Measurements from ENCODE around the gene ZMYND8.
A peak's percentile ranks its signal among the peaks of the same experiment; 100 is the strongest.

The ZMYND8 gene

DNA sequence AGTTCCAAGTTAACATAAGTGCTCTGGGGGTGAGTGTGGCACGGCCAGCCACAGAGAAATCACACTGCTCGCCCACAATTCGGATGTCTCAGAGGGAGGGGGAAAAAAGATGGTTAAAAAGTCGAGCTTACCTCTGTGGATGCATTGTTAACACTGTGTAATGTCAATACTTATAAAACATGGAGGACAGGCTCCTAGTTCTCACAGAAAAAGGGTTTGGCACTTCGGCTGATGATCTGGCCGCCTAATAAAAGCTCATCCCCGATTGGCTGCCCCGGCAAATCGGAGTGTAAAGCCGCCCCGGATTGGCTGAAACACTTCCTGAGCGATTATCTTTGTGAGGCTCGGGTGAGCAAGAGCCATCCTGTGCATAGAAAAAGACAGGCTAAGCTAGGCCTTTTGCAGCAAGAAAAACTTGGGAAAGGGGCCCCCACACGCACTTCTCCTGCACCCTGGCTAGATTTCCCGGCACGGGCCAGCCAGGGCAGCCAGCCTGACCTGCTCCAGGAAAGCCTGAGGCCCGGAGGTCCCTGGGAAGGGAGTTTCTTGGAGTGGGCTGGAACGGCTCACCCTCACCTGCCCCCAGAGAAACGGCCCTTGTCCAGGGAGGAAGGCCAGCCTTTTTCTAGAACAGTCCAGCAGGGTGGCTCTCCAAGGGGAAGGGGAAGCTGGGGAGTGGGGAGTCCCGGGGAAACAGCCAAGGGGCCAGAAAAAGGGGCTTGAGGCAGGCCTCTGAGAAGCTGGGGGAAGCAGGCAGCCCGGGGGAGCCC is at the start of gene ZMYND8:
TSS of gene ZMYND8 (minus strand) at position 174 of the 770 bp plus-strand sequence. CDS start at position 145, 29 bp downstream.
- TF ChIP-seq GATA3 (IDR thresholded peaks at IDR 0.05; ENCODE audit: low read depth, low read length) (no peak), GATA2 (IDR thresholded peaks at IDR 0.05; ENCODE audit: low read depth, low read length) (peak; percentile 58)

DNA sequence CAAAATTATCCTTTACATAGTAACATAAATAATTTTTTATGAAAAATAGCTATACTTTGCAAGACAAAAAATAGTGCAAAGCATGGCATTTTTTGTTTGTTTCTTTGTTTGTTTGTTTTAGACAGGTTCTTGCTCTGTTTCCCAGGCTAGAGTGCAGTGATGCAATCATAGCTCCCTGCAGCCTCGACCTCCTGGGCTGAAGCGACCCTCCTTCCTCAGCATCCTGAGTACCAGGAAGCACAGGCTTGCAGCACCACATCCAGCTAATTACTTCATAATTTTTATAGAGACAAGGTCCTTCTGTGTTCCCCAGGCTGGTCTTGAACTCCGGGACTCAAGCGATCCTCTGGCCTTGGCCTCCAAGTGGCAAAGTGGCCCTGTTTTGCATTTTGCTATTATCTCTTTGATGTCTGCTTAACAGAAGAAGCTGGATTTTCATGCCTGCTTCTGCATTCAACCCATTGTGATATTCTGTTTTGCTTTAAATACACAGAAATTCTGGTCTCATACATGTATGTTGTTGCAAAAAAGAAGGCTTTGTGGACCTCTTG is 49.4 kb upstream of the ZMYND8 start:
- TF ChIP-seq GATA2 (IDR thresholded peaks at IDR 0.05; ENCODE audit: low read depth, low read length), result no peak
- TF ChIP-seq GATA3 (IDR thresholded peaks at IDR 0.05; ENCODE audit: low read depth, low read length), result no peak

DNA sequence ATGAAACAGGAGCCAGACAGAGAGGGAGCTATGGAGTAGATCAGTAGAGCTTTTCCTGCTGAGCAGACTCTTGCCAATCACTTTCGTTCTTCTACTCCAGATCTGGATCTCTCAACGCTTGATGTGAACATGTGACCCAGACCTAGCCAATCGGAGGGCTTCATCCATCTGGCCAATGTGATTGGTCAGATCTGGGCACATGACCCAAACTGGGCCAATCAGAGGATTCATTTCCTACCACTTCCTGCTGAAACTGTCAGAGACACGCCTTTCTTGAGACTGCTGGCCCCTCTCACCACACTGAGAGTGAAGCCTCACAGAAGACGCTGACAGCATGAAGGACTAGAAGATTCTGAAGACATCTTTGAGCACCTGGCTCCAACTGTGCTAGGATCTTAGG is 44.2 kb upstream of the ZMYND8 start:
- no peak for TF ChIP-seq GATA3 (IDR thresholded peaks at IDR 0.05; ENCODE audit: low read depth, low read length)
- TF ChIP-seq GATA2 (IDR thresholded peaks at IDR 0.05; ENCODE audit: low read depth, low read length), result no peak

DNA sequence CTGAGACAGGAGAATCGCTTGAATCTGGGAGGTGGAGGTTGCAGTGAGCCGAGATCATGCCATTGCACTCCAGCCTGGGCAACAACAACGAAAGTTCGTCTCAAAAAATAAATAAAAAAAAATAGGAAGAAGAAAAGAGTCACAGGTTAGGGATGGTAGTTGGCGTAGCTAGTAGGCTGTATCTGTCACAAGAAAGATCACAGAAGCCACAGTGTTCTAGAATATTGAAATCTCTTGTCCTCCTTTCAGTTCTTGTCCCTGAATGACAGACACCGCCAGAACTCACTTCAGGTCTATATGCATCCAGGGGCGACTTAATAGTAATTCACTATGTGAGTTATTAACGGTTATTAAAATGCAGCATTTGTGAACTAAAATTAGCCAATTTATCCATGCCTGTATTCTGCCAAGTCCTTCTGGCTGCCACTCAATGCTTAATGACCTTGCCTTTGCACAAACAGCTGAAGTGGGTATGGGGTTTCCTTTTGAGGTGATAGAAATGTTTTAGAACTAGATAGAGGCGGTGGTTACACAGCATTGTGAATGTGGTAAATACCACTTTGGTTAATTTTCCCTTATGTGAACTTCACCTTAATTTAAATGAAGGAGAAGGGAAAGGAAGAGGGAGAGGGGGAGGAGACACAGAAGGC is 41.3 kb upstream of the ZMYND8 start:
- TF ChIP-seq GATA2 (IDR thresholded peaks at IDR 0.05; ENCODE audit: low read depth, low read length) (no peak), GATA3 (IDR thresholded peaks at IDR 0.05; ENCODE audit: low read depth, low read length) (no peak)

DNA sequence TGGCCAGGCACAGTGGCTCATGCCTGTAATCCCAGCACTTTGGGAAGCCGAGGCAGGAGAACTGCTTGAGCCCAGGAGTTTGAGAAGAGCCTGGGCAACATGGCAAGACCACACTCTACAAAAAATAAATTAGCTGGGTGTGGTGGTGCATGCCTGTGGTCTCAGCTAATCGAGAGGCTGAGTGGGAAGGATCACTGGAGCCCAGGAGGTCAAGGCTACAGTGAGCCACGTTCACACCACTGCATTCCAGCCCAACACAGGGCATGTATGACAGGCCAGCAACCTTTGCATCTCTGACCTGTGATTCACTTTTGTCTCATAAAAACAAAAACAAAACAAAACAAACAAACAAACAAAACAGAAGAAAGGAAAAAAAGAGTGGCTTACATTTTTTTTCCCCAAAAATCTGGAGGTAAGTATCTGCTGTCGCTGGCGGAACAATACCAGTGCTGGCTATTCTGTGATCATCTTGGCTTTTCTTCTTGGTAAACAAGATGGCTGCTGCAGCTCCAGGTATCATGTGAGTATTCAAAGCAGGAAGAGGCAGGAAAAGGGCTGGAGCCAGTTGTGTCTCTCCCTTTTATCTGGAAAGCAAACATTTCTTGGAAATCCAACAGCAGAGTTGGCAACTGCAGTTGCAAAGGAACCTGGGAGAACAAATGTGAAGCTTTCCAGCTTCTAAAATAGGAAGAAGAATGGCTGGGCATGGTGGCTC is 40.4 kb upstream of the ZMYND8 start:
- TF ChIP-seq GATA2 (IDR thresholded peaks at IDR 0.05; ENCODE audit: low read depth, low read length) (no peak), GATA3 (IDR thresholded peaks at IDR 0.05; ENCODE audit: low read depth, low read length) (no peak)

DNA sequence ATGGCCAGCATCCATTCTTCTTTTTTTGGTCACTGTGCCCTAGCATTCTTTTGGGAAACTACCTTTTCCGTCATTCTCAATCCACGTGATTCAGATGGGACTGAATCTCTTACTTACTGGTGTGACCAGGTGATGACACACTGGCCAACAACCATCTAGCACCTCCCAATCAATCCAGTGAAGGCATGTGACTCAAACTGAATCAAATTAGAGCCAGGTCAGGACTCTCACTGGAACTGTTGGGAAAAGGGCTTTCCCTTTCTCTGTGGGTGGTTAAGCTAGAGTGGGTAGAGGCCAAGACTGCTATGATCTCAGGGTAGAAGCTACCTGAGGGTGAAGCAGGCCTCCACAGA is 36.2 kb upstream of the ZMYND8 start:
- TF ChIP-seq GATA3 (IDR thresholded peaks at IDR 0.05; ENCODE audit: low read depth, low read length), result no peak
- TF ChIP-seq GATA2 (IDR thresholded peaks at IDR 0.05; ENCODE audit: low read depth, low read length), result no peak

DNA sequence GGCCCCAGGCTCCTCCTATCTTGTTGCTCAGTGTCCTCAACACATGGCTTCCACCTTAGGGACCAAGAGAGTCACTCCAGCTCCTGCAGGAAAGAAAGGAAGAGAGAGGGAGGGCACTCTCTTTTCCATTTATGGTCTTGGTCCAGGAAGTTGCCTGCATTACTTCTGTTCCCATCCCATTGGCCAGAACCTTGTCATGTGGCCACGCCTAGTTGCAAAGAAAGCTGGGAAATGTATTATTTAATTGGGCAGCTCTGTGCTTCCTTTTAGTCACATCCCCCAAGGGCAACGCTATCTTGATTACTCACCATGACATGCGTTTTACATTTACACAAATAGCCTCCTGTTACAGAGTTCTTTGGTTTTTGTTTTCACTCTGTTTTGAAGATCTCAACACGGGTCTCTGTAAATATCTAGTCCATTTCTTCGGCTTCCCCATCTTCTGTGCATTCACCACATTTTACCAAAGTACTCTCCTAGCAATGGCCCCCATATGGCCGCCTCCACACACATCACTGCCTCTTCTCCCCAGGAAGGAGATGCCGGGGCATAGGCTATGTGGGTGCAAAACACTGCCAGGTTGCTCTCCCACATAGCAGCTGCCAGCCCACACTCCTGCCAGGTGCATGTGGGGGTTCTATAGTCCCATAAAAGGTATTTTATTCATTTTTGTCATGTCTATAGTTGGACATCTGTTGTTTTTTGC is 35.7 kb upstream of the ZMYND8 start:
- TF ChIP-seq GATA2 (IDR thresholded peaks at IDR 0.05; ENCODE audit: low read depth, low read length), result no peak
- TF ChIP-seq GATA3 (IDR thresholded peaks at IDR 0.05; ENCODE audit: low read depth, low read length), result no peak

DNA sequence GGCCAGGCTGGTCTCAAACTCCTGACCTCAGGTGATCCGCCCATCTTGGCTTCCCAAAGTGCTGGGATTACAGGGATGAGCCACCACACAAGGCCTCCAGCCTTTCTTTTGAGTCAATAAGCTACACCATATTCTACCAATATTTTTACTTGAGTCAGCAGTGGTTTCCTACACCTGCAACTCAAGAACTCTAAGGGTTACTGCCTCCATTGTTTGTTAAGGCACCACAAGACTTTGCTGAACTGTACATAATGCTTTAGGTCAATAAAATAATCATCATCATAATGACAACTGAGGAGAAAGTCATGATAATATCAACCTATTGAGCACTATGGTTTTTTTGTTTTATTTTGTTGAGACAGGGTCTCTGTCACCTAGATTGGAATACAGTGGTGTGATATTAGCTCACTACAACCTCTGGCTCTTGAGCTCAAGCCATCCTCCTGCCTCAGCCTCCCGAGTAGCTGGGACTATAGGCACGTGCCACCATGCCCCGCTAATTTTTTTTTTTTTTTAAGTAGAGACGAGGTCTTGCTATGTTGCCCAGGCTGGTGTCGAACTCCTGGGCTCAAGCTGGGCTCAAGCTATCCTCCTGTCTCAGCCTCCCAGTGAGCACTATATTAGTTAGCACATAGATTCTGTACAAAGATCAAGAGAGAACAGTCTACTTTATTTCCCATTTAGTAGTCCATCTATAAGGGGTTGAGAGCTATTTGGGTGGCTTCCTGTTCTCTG is 34.9 kb upstream of the ZMYND8 start:
- TF ChIP-seq GATA2 (IDR thresholded peaks at IDR 0.05; ENCODE audit: low read depth, low read length) (no peak), GATA3 (IDR thresholded peaks at IDR 0.05; ENCODE audit: low read depth, low read length) (no peak)

DNA sequence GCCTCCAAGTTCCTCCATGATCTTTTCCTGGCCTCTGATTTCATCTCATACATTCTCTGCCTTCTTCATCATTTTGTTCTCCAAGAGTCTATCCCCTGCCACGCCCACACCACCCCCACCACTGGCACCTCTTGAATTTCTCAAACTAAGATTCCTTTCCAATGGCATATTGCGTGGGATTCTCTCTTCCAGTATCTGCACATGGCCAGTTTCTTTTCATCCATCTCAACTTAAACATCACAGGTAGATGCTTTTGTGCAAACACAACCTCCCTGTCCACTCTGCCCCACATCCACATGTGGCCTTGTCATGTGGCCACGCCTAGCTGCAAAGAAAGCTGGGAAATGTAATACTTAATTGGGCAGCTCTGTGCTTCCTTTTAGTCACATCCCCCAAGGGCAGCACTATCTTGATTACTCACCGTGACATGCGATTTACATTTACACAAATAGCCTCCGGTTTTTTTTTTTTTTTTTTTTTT is 33.4 kb upstream of the ZMYND8 start:
- TF ChIP-seq GATA2 (IDR thresholded peaks at IDR 0.05; ENCODE audit: low read depth, low read length), result no peak
- TF ChIP-seq GATA3 (IDR thresholded peaks at IDR 0.05; ENCODE audit: low read depth, low read length), result no peak

DNA sequence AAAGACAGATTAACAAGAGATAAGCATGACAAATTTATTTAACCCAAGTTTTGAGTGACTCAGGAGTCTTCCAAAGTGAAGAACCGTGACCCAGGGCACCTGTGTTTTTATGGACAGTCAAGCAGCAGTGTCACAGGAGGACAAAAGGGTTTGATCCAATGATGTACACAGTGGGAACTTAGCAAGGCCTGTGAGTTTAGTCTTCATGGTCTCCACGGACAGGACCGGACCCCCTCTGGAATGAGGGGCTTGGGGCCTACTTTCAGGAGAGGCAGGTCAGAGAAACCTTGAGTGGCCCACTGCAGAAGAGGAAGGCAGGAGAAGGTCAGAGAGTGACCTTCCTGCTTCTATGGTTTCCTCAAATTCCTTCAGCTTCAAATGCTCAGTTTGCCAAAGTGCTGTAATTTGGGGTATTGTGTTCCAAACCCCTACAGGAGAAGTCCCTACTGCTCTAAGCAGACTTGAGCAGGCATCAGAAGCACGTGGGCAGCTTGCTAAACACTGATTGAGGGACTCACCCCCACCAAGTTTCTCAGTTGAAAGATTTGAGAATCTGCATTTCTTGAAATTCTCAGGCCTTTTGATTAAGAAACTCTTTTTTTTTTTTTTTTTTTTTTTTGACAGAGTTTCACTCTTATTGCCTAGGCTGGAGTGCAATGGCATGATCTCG is 26.4 kb upstream of the ZMYND8 start:
- TF ChIP-seq GATA2 (IDR thresholded peaks at IDR 0.05; ENCODE audit: low read depth, low read length) (no peak), GATA3 (IDR thresholded peaks at IDR 0.05; ENCODE audit: low read depth, low read length) (no peak)

DNA sequence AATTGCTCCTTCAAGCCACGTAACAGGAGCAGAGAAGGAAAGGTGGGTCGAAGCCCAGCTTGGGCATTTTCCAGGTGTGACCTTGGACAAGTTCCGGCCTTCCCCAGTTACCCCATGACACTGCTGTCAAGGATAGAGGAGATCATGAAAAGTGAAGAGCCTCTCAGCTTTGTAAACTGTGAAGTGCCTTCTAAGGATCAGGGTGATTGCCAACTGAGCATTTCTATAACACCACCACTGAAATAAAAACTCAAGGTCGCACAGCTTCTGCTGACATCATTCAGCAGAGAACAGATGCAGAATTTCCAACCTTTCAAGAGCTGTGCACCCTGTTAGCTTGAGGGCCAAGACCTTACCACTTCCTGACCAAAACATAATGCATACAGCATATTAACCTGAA is 24.0 kb upstream of the ZMYND8 start:
- TF ChIP-seq GATA2 (IDR thresholded peaks at IDR 0.05; ENCODE audit: low read depth, low read length), result no peak
- no peak for TF ChIP-seq GATA3 (IDR thresholded peaks at IDR 0.05; ENCODE audit: low read depth, low read length)

DNA sequence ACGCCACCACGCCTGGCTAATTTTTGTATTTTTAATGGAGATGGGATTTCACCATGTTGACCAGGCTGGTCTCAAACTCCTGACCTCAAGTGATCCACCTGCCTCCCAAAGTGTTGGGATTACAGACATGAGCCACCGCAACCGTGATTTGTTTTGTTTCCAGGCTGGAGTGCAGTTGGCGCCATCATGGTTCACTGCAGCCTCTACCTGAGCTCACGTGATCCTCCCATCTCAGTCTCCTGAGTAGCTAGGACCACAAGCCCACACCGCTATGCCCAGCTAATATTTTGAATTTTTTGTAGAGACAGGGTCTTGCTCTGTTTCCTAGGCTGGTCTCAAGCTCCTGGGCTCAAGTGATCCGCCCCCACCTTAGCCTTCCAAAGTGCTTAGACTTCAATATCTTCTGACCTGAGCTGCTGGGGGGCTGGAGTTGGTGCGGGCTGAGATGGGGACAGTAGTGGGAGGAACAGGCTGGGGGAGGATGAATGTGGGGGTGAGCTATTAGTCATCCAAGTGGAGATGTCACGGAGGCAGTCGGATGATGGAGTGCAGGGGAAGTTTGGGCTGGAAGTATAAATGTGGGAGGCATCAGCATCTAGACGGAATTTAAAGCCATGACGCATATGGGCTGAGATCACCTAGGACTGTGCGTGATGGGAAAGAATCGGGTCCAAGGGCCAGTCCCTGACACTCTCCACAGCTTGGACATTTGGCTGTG is 23.1 kb upstream of the ZMYND8 start:
- TF ChIP-seq GATA2 (IDR thresholded peaks at IDR 0.05; ENCODE audit: low read depth, low read length) (no peak), GATA3 (IDR thresholded peaks at IDR 0.05; ENCODE audit: low read depth, low read length) (no peak)

Data from SH-SY5Y (cell line).